GM18868 (cell line): ENCODE measurements around the gene ABL2.
A peak's percentile ranks its signal among the peaks of the same experiment; 100 is the strongest.

Experiments
- ATAC-seq: cut with Tn5 transposase; IDR thresholded peaks from one replicate; pipeline ENCODE4 v1.9.1; 2021; ENCODE audit warnings: mild to moderate bottlenecking, moderate library complexity; ENCODE audit not compliant: unreplicated experiment

The ABL2 gene

DNA sequence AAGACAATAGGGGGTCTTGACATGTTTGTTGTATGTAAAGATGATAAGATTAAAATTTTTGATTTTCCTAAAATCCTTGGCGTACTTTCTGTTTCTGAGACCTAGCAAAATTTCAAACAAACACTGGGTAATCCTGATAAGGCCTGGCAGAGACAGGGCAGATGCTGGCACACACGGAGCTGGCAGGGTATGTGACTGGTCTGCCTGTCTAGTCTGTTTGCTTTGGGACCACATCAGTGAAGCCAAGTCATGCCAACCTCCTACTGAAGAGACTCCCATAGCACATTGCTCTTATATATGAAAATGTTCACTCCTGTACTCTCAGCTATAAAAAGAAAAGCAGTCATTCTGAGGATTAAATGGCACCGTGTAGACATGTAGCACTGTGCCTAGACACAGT, 133.6 kb downstream of the ABL2 start:
- no peak for ATAC-seq

DNA sequence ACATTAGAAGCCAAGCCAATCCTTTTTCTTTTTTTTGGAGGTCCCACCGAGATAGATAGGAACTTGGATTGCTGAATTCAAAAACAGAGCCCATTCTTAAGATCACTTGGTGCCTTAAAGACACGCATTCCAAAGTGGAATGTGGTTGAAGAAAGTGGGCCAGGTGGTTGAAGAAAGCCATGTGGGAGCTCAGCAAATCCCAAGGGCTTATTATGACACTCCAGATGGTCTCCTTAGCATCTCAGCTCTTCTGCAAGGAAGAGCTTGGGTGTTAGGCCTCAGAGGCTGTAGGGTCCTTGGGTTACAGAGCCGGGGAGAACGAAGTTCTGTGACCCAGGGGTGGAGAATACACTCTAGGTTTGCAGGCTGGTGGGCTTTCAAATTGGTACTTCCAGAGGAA, 134.1 kb downstream of the ABL2 start:
- ATAC-seq, result no peak

DNA sequence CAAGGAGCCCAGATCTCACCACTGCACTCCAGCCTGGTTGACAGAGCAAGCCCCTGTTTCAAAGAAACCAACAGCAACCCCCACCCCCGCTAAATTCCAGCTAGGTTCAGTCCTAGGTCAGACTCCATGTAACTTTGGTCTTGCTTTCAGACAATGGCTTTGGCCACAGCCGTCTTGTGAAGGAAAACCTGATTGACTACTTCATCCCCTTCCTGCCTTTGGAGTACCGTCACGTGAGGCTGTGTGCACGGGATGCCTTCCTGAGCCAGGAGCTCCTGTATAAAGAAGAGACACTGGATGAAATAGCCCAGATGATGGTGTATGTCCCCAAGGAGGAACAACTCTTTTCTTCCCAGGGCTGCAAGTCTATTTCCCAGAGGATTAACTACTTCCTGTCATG, 134.7 kb downstream of the ABL2 start:
- ATAC-seq, result no peak

DNA sequence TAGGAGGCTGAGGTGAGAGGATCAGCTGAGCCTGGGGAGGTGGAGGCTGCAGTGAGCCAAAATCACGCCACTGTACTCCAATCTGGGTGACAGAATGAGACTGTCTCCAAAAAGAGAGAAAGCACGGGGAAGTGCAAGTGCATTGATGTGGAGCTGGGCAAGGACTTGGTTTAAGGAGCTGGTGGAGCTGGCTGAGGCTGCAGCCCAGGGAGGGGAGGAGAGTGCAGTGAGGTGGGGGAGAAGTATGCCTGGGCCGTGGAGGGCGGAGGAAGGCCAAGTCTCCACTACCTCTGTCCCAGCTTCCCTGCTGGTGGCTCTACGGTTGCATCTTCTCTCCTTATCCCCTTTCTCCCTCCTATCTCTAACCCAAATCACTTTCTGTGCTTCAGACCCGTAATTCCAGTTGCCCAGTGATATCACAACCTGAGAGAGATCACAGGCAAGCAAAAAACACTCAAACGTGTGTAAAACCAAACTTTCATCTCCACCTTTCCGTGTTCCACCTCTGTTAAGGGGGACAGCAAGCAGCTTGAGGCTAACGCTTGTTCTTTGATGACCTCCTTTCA, 136.5 kb downstream of the ABL2 start:
- ATAC-seq, result no peak

DNA sequence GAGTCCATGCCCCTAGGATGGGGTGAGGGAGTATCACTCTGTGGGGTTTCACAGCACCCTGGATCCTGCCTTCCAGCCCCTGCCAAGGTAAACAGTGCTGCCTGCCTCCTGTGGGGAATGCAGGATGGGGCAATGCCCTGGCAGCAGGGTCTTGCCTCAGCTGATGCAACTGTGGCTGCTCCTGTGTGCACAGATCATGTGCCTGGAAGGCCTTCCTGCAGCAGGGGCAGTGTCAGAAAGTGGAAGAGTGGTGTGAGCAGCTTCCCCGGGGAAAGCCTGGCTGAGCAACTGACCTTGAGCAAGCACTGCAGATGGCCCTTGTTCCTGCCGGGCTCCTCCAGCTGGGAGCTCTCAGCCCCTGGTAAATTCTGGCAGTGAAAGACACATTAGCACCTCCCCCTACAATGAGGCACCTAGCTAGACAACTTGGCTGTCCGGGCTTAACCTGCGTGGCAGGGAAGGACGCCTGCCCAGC, 137.7 kb downstream of the ABL2 start:
- no peak for ATAC-seq

DNA sequence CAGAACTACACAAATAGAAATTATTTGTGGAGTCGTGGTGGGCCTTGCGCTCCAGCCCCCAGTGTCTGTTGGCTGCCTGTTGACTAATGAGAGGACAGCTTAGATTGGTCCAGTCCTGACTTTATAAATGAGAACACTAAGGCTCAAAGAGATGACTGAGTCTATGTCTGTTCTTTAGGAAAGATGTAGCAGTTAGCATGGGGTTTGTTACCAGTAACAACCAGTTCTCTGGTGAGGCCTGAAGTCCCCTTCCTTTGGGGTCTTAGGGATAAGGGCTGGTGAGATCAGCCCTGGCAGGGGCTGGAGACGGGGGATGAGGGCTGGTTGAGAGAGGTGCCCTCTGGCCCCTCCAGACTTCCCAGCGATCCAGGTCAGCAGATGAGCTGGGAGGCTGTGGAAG, 138.6 kb downstream of the ABL2 start:
- ATAC-seq, result no peak

DNA sequence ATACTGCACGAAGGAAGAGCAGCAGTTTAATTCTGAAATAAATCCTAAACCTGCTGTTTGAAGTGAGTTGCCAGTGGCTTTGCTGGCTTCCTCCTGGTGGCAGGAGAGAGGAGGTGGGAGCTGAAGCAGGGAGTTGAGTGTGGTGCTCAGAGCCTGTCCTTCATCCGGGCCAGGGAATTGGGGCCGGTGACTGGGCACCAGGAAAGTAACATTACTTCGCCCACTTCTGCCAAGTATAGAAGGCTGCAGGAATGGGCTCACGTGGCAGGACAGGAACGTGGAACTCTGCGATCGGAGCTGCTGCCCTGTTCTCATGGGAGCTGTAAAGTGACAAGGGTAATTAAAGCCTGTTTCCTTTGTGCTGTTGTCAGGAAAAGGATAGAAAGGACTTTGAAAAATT, 139.0 kb downstream of the ABL2 start:
- ATAC-seq, result no peak

DNA sequence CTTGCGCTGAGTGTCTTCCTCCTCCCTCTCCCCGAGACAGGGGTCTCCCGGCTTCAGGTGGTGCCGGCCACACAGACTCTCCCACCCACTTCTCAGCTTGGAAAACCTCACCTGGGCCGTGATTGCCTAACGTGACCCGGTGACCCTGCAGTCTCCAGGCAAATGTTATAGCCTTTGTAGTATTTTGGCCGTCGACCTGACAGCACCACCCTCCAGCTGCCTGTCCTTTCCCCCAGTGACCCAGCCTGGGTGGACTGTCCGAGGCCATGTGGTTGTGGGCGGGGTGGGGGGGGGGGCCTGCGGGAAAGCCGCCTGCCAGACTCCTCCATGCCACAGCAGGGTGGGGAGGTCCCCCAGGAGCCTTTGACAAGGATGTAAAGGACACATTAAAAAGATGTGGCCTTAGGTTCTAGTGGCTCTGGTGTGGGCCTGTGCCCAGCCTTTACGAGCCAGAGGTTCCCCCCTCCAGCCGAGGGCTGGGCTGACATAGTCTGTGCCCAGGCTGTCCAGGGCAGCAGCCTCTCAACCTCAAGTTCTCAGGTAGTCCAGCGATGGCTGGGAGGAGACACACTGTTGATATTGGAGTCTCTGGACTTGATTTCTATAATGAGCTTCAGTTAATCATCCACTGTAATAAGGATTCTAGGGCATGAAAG, 139.5 kb downstream of the ABL2 start:
- ATAC-seq, result no peak

DNA sequence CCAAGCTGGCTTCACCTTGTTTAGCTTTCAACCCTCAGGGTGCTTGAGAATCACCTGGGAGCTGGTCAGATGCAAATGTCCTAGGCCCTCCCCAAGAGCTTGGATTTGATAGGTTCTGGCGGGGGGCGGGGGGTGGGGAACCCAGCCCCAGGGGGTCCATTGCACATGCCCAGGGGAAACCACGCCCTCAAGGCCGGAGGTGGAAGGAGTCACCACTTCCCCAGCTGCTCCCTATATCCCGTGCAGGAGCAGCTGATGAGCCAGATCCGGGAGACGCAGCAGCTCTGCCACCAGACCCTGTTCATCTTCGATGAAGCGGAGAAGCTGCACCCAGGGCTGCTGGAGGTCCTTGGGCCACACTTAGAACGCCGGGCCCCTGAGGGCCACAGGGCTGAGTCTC, 141.8 kb downstream of the ABL2 start:
- no peak for ATAC-seq

DNA sequence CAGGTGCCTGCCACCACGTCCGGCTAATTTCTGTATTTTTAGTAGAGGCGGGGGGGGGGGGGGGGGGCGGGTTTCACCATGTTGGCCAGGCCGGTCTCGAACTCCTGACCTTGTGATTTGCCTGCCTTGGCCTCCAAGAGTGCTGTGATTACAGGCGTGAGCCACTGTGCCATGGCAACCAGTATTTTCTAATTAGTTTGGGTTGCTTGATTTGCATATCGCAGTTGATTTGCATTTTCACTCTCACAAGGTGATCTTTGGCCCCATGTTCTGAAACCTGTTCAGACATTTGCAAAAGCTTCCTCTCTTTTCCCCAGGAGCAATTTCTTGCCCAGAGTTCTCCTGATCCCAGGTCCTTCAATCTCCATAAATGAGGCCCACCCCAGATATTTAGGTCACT, 145.9 kb downstream of the ABL2 start:
- ATAC-seq, result no peak

DNA sequence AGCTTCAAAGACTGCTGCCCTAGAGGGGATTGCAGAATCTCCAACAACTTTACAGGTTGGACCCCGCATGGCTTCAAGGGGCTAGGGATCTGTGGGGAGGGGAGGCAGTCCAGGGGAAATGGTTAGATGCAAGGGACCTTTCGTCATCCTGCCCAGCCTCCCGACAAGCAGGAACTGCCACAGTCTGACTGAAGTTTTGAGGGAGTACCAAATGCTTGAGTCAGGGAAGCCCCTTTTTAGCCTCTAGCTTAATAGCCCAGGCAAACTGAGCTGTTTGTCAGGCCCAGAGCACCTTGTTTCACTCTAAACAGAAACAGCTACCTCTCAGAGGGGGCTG, 146.5 kb downstream of the ABL2 start:
- peak; percentile 12 for ATAC-seq

DNA sequence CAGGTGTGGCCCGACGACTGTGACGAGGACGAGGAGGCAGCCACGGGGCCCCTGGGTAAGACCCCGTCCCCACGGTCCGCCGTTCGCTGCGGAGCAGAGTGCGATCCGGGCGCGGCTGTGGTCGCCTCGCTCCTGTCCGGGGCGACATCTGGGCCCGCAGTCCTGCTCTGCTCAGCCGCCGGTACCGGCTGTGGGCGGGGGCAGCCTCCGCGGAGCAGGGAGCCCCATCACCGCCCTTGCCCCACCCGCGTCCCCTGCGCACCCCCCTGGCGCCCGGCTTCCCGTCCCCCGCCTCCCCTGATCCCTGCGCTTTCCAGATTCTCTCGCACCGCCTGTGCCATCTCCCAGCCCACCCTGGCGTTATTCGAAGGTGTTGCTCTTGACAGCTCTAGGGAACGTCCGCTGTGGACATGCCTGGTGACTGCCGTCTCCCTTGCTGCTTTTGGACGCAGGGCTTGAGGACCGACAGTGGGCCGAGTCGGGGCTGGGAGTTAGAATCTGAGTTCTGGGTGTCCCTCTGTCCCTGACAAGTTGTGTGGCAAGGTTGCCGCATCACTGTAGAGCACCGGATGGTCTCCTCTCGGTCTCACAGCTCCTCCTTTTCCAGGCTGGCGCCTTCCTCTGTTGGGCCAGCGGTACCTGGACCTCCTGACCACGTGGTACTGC, 147.0 kb downstream of the ABL2 start:
- peak; percentile 7 for ATAC-seq

DNA sequence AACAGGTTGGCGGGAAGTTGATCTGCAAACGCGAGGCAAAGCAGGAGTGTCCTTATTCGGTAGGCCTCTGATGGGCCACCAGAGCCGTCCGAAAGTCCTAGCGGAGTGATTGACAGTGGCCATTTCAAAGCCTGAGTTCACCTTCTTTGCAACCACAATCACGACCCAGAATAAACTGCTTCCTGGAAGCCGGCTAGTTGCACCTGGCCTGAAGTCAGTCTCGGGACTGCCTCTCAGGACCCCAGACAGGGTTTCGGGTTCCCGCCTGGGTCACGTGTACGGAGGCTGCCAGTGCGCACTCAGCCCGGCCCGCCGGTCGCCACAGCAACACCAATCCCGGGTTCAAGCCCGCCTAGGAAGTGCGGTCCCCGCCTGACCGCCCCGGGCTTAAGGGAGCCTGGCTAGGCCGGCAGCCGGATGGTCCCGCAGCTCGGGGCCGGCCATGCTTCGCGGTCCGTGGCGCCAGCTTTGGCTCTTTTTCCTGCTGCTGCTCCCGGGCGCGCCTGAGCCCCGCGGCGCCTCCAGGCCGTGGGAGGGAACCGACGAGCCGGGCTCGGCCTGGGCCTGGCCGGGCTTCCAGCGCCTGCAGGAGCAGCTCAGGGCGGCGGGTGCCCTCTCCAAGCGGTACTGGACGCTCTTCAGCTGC, 147.7 kb downstream of the ABL2 start, which contains the start of gene TOR3A:
TOR3A (plus strand) TSS at position 384 of the 646 bp plus-strand sequence; CDS start at position 443, 59 bp downstream.
- ATAC-seq, result peak; percentile 90

DNA sequence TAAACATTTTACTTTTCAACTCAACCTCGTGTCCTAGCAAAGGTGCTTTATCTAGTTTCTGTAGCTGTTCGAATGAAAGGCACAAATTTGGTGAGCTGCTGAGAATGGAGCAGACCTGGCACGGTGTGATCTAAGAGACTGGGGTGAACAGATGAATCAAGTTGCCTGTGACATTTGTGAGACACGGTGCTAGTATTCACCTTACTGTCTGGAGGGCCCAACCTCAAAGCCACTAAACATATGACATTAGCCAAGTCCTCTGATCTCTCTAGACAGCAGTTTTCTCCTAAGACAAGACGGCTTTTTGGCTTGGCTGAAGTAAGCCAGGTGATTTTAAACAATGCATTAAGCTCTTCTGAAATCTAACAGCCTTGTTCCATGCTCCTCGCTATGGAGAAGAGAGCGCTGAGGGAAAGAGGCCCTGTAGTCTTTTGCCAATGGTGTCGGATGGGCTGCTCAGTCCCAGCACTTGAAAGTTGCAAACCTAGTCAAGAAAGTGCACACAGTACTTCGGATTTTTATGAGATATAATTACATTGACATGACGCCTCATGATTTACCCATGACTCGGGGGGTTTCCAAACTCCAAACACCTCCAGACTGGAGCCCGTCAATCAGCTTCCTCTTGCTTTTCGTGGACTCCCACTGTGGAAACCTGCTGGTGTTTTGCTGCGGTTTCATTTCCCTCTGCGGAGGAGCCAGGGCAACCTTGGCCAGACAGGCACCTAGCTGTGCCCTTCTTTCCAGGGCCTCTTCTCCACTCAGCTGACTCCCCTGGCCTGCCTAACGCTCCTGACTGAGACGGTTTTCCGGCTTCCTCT, 148.4 kb downstream of the ABL2 start:
- ATAC-seq, result peak; percentile 21

DNA sequence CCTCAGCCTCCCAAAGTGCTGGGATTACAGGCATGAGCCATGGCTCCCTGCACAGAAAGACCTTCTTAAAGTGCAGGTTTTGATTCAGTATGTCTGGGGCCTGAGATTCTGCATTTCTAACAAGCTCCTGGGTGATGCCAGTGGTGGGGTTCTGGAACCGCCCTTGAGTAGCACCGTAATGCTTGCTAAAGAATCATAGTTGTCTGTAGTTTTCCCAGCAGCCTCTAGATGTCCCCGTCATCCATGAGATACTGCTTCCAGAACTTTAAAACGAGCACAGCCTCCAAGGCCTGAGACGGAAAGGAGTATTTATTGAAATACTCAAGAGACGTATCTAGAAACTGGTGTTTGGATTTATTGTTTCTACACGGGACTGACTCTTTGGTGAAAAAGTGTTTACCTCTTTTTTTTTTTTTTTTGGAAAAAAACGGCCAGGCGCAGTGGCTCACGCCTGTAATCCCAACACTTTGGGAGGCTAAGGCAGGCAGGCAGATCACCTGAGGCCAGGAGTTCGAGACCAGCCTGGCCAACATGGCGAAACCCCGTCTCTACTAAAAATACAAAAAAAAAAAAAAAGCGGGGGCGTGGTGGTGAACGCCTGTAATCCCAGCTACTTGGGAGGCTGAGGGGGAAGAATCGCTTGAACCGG, 150.2 kb downstream of the ABL2 start:
- peak; percentile 27 for ATAC-seq

DNA sequence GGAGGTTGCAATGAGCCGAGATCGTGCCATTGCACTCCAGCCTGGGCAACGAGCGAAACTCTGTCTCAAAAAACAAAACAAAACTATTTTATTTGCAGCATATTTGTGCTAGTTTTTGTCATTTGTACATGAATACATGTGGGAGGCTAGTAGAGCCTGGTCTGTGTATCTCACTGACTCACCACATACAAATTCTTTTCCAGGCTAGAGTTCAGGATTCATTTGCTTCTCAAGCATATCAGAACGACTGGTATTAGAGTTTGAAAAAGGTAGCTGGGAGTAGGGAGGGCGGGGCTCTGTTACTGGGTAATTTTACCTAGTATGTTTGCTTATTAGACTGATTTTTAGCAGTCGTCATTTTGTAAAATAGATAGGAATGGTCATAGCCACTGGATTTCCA, 152.1 kb downstream of the ABL2 start:
- ATAC-seq, result no peak

DNA sequence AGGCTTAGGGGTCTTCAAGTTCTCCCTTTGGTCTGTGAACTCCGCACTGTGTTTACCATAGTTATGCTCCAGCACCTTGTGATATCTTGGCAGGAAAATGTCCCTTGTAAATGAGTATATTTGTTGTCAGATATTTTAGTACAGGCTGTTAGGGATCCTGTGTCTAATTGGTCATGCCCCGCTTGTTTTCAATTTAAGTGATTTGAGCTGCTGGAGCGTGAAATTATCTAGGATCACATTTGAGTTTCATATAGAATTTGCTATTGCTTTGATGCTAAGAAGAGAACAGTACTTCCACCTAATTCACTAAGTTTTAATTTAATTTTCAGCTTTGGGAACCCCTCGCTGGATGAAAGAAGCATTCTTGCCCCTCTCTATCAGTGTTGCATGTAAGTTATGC, 163.0 kb downstream of the ABL2 start:
- no peak for ATAC-seq

DNA sequence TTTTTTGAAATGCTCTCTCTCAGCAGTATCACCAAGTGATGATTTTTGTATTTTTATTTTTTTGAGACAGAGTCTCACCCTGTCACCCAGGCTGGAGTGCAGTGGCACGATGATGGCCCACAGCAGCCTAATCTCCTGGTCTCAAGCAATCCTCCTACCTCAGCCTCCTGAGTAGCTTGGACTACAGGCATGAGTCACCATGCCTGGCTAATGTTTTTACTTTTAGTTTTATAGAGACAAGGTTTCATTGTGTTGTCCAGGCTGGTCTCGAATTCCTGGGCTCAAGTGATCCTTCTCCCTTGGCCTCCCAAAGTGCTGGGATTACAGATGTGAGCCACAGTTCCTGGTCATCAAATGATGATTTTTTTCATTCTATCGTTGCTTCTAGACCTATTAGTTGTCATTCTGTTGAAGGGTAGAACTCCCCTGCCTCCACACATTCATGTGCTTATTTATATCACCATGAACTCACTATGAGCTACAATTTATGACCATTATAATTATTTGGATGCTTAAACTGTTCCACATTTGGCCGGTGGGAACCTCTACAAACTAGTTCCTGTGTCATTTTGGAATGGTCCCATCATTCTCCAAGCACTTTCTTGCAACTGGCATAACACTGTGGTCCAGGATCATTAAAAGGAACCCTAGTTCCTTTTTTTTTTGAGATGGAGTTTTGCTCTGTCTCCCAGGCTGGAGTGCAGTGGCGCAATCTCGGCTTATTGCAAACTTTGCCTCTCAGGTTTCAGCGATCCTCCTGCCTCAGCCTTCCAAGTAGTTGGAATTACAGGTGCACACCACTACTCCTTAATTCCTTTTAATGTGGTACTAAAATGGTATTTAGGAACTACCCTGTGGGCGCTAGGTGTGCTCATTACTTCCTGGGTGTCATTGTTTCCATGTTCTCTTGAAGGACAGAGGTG, 167.9 kb downstream of the ABL2 start:
- ATAC-seq, result no peak
